ENCODE results near the gene YPEL3.
"Not testable (repeated sequence)": the region's sequence is repeated elsewhere in the genome, so short reads cannot be mapped to it uniquely, and the experiment has no call there.

The YPEL3 gene

DNA sequence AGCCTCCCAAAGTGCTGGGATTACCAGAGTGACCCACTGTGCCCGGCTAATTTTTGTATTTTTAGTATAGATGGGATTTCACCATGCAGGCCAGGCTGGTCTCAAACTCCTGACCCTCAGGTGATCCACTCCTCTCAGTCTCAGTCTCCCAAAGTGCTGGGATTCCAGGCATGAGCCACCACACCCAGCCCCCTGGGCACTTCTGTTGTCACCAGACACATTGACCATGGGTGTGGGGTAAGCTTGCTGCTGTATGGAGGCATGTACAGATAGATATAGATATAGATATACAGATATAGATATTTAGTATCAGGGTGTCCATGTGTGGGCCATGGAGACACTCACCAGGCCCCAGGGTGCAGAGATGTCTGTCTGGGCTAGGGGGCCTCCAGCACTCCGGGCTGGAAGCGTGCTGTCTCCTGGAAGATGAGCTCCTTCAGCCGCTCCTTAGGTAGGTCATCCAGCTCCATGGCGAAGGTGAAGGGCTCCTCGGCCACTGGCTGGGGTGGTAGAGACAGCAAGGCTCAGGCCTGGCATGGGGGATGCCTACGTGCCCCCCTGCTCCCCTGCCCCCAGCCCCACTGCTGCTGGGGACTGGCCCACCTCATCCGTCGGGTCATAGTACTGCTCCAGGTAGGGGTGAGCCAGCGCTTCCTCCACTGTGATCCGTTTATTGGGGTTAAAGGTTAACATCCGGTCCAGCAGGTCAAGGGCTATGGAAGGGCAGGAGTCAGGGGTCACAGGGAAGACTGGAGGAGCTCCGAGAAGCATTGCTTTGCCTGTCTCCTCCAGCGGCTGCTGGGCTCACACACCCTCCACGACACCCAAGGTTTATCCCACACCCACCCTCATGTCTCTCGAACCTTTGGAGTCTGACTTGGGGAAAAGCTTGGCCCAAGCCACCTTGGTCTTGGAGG is 20.5 kb upstream of the YPEL3 start:
- no peak for DNase-seq

DNA sequence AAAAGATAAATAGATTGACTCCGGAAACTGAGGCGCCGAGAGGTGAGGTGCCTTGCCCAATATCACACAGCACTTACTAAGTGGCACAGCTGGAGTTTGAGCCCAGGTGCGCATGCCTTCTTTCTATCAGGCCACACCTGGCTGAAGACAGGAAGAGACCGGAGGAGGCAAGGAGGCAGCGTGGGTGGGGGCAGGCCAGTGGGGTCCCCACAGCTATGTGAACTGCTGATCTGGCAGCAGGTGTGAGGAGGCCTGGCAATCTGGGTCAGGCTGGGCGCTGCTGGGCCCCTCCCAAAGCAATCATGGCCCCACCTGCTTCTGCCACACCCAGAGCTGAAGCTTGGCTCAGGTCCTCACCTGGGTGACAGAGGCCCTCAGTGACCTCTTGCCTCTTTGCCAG is 19.2 kb upstream of the YPEL3 start:
- DNase-seq: no peak

DNA sequence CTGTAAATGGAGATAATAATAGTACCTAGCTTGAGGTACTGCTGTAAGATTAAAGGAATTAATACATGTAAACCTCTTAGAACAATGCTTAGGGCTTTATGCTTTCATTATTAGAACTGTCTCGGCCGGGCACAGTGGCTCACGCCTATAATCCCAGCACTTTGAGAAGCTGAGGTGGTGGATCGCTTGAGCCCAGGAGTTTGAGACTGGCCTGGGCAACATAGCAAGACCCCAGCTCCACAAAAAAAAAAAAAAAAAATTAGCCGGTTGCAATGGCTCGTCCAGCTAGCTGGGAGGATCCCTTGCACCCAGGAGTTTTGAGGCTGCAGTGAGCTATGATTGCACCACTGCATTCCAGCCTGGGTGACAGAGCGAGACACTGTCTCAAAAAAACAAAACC is 18.8 kb upstream of the YPEL3 start:
- not testable (repeated sequence) for DNase-seq

DNA sequence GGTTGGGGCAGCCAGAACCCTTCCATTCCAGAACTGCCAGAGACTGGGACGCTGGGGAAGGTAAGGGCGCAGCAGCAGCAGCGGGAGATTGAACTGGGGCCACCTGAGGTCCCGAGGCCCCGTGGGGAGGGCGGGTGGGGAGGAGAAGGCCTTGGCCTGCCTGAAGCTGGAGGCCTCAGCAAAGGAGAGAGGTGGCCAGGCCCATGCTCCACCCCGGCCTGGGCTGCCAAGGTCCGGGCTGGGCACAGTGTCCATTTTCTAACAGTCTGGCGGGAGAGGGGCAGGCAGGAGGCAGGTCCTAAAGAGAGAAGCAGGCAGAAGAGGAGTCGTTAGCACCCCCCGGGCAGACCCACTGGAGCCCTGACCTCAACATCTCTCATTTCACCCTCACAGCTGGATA is 18.4 kb upstream of the YPEL3 start:
- DNase-seq: no peak

DNA sequence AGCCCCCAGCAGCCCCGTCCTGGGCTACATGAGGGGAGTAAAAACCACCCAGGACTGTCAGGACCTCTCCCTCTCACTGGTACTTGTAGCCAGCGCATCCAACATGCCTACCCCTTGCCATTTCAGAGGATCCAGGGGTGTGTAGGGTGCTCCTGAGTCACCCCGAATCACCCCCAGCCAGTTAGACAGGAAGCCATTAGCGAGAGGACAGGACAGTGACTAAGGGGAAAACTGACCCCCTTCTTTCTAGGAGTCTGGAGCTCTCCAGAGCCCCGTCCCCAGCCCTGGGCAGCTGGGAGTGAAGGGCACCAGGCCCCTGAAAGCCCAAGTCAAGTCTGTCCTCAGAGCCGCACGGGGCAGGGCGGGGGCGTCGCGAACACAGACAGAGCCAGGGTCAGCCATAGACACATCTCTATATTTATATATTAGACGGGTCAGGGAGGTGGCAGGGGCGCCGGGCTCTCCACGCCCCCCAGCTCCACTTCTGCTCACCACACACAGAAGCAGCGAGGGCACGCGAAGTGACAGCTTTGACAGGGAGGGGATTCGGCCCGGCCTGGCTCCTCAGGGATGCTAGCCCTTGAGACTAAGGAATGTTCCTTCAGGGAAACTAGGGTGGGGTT is 17.8 kb upstream of the YPEL3 start:
- DNase-seq: no peak

DNA sequence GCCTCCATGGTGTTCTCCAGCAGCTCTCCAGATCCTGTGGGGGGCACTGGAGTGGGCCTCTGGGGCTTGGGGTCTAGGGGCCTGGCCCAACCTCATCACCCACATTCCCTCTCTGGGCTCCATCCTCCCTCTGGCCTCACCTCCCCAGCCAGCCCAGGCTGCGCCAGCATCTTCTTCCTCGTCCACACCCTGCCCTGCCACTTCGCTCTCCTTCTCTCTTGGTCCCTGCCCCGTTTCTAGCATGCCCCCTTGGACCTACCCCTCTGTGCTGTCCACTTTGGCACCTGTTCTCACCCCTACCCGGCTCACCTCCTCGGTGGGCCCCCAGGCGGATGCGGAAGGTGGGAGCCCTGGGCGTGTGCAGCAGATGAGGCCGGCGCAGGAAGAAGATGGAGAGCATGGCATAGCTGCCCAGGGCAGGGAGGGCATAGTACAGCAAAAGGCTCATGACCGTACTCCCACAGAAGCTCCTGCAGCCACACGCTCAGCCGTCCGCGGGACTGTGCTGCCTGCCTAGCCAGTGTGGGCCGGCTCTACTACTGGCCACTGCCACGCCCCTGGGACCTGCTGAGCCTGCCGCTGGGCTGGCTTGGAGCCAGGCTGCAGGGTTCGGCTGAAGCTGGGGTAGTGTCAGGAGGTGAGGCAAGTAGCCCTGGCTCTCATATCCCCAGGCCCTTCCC is 17.2 kb upstream of the YPEL3 start, which contains the start of gene GDPD3:
GDPD3 (minus strand) TSS at position 507 of the 680 bp plus-strand sequence; CDS start at position 448, 59 bp downstream.
- no peak for DNase-seq

DNA sequence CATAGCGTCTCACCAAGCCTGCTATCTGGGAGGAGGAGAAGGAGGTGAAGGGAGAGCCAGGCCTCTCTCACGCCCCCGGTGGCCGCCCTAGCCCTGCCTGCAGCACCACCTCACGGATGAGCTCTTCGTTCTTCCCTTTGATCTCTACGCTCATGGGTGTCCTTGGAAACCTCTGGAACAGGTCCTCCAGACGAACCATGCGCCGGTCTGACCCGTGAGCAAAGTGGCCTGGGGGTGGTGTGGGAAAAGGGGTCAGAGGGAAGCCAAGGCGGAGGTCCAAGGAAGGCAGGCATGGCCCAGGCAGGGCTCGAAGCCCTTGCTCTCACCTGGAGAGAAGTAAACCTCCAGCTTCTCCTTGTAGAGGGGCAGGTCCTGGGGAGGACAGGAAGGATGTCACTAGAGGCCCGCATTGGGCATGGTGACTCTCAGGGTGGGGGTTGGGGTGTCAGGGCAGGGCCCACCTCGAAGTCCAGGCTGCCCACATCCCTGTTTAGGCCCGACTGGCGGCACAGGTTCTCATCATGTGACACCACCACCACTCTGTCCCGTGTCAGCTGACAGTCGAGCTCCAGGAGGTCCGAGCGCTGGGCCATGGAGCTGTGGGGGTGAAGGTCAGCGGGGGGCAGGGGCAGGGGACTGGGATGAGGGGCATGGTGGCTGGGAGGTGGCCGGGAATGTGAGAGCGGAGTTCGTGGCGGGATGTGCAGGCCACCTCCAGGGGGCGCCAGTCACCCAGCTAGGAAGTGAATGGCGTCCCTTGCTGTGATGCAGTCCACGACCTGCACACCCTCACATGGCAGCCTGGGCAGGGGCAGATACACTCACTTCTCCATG is 16.4 kb upstream of the YPEL3 start:
- DNase-seq: peak; percentile 17

DNA sequence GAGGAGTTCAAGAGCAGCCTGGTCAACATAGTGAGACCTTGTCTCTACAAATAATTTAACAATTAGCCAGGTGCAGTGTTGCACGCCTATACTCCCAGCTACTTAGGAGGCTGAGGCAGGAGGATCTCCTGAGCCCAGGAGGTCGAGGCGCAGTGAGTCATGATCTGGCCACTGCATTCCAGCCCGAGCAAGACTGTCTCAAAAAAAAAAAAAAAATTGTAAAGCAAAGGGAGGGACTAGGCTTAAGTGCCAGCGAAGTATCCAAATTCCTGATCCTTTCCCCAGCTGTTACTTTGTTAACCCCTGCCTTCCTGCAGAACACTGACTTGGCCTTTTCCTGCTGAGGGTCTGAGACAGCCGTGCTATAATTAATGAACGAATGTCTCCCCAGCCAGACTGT is 14.6 kb upstream of the YPEL3 start:
- DNase-seq: no peak

DNA sequence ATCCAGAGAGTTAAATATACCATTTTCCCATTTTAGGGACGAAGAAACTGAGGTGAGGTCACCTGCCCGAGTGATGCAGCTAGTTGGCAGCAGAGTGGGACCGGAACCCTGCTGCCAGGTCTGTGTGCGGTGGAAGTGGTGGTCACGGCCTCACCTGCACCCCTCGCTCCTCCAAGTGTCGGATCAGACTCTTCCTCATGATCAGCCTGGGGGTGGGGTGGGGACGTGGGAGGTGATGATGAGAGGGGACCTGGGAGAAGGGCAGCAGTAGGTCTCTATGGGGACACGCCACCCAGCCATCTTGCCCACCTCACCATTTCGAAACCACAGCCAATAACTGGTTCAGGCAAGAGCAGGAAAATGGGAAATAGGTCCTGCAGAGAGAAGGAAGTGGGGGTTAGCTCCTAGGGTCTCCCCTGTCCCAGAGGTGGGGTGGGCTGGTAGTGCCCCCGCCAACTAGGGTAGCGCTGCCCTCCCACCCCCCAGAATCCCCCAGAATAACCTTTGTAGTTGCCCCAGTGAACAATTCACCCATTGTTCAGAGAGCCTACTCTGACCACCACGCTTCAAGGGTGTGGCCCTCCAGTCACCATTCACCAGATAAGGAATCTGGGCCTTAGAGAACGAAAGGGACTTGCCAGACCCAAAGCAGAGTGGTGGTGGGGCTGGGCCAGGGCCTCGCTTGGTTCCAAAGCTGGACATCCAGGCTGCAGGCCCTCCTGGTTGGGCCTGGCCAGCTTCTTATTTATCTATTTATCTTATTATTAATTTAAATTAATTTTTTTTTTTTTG is 12.2 kb upstream of the YPEL3 start:
- no peak for DNase-seq

DNA sequence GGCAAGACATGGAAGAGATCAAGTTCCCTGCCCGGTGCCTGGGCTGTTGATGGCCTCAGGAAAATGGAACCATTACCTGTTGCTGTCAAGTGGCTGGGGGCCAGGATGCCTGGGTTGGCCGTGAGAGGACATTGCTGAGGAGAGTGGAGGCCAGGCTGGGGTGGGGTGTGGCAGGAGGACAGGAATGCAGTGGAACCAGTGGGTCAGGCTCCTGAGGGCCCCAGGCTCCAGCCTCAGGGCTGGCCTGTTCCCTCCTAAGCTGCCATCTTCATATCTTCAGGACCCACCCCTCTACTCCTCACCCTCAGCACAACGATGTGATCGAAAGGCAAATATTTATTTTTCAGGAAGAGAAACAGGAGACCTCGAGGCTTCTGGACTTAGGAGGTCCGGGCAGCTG is 8.5 kb upstream of the YPEL3 start:
- no peak for DNase-seq

DNA sequence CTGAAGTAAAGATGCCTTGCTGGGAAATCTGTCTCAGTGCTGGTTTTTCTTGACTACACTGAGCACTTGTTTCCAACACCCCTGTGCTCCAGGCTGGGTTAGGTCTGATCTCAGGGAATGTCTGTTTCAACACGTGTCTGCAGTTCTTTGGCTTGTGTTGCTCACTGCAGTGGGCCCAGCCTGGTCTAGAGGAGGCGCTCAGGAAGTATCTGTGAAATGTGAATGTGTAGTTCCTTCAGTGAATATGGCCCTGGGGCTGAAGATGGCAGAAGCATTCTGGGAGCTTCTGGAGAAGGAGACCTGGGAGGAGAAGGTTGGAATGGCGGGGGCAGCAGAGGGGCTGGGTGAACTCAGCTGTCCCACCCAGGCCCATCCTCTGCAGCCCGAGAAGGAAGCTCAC is 8.1 kb upstream of the YPEL3 start:
- DNase-seq: no peak

DNA sequence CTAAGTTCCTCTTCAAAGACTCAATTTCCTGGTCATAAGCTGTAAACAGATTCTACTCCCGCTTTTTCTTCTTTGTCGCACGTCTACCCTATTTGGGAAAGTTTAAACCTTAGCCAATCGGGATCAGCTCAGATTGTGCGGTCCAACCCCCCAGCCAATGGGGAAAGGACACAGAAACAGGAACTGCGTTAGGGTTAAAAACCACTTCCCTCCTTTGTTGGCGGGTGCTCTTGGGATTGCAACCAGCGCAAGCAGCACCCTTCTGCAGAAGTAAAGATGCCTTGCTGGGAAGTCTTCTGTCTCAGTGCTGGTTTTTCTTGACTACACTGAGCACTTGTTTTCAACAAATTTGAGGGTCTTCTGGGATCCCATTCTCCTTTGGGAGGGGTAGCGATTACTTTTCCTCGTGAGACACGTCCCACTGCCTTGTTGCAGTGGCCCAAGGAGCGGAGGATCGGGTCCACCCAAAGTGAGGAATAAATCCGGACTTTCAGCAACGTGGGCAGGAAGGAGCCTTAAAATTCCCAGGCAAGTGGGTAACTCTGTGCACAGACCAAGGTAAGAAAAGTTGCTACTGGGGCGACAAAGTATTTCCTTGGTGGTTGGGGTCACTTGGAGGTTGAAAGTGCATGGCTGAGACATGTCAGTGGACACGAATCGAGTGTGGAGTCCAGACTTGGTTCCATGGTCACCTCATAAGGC is 1.0 kb upstream of the YPEL3 start:
- DNase-seq: no peak

DNA sequence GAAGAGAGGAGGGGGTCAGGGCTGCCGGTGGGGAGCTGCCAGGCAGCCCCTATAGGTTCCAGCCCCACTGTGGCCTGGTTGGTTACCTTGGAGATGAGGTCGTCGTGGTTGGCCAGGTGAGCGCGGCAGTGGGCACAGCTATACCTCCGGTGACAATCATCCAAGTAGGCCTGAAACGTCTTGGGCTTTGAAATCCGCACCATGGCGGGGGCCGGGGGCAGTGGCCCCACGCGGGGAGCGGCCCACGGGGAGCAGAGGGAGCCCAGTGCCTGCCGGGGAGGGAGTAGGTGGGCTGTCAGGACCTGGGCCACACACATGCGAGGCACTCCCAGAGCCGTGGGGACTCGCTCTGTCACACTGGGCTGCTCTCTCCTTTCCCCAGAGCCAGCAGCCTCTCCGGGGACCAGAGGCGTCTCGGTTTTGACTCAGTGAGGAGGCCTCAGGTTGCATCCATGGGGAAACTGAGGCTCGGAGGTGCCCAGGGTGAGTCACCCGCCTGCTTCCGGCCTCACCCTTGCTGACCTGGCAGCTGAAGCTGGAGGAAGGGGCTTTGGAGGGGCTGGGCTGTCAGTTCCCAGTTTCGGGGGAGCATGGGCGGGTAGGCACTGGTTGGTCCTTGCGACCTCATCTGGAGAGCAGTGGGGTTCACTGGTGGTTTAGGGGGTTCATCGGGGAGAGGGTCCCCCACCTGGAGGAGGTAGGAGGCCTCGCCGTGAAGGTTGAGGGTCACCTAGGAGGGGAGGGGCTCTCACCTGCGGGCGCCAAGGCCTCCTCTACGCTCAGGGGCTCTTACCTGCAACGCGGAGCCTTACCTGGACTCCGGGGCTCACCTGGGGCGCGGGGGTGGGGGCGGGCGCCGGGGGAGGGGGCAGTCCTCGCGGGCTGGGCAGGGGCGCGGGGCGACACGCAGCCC is 591 bp downstream of the YPEL3 start:
- DNase-seq: peak; percentile 43

DNA sequence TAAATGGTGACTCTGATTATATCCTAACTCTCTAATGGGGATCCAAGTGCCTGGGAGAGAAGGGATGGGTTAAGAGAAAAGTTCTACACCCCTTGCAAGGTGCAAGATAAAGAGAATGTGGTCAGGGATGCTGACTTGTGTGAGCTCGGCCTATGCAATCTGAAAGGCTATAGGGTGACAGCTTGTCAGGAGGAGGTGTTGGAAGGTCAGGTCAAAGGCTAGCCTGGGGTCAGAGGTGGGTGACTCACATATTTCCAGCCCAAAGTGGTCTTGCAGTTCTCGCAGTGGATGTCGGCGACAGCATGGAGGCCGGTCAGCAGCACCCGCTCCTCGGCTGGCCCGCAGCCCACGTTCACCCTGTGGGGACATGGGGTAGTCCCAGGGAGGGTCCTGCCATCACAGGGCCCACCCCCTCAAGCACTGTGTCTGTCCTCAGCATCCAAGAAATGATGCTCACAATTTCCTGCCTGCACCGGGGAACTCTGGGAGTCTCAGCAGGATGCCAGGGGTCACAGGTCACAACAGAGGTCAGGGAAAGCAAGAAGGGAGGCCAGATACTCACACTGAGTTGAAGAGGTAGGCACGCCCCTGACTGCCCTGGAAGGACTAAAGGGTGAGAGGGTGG is 1.4 kb downstream of the YPEL3 start:
- DNase-seq: no peak

DNA sequence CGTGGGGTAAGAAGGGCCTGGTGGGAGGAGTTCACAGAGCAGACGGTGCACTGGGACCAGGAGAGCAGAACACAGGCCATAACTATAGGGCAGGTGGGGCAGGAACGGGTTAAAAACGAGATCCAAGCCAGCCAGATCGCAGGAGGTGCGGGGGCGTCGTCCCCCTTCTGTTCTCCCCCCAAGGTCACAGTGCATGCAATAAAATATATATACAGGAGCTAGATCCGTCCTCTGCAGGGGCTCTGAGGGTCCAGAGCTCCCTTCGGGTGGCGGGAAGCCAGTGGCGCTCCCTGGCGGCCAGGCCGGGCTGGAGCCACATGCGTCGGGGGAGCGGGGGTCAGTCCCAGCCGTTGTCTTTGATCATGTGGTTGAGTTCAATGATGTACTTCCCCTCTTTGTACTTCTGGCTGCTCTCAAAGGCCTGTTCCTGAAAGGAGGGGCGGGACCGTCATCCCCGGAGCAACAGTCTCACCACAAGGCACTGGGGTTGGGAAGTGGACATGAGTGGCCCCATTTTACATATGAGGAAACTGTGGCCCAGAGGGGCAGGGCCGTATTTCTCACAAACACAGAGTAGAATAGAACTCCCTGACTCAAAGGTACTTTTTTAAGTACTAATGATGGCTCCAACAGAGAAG is 3.5 kb downstream of the YPEL3 start:
- peak; percentile 77 for DNase-seq

DNA sequence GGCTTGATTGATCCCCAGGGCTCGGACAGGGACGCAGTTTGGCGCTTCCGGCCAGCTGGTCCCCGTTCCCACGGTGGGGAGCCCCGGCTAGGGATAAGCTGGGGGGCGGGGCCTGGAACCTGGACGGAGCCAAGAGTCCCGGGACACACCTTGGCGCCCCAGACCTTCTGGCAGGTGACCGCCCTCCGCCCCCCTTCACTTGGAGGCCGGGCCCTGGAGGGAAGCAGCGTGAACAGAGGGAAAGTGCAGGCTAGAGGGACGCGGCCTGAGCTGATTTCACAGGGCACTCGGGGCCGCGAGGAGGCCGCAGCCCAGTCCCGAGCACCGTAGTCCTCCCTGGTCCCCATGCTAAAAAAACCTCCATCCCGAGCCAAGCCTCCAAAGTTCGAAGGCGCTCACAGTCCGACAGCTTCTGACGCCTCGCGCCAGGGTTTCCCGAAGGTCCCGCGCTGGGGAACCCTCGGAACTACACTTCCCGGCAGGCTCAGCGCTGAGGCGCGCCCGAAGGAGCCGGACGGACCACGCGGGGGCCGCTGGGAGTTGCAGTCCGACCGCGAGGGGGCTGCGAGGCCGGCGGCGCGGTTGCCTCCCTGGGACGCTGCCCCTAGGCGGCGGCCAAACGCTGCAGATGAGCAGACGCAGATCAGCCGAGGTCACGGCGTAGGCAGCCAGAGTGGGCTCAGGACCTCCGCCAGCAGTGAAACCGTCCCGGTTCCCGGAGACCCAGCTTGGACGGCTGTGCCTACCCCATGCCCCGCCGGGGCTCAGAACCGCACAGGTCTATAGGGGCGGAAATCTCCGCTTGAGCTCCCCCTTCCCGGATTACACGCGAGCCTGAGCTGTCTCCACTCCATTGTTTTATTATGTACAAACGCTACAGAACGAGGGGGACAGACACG is 4.3 kb downstream of the YPEL3 start, which contains the start of gene TBX6:
TBX6 (minus strand) TSS at position 451 of the 899 bp plus-strand sequence. CDS start 731 bp downstream, outside the sequence.
- peak; percentile 97 for DNase-seq

DNA sequence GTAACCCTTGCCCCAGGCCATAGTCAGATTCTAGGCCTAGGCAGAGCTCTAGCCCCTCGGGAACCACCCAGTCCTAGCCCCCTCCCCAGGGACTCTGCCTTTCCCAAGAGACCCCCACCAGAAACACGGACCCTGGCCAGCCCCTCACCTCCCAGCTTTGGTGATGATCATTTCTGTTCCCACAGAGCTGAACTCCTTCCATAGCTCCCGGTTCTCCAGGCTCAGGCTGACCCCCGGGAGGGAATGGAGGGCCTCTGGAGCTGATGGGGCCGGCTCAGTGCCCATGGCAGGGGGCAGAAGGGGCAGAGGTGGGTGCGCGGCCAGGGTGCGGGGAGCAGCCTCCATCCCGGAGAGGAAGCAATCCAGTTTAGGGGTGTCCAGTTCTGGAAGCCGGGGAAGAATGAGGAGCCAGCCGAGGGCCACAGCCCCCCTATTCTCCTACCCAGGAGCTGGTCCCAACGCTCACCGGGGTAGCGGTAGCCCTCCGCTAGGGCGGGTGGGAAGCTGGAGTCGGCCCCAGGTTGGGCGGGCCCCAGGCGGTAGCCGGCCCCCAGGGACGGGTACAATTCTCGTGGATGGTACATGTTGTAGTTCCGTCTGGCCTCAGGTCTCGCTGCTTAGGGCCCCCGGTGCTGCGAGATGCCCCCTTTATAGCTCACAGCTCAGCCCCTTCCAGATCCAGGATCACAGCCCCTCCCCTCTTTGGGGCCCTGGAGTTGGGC is 5.2 kb downstream of the YPEL3 start:
- DNase-seq: peak; percentile 26

Data from retina (tissue), 1 donor.